ENCODE results near the gene ZFPL1. TPM values are rescaled to one million over a fixed set of nuclear protein-coding genes. Genes with fewer than 3 reads are reported as not detected.
A peak's percentile ranks its signal among the peaks of the same experiment; 100 is the strongest.

Gene ZFPL1
- total RNA-seq, 1 experiment from 2014 or later: 53.8 TPM

- Histone ChIP-seq H3K27me3 (ENCODE audit: control insufficient read depth, insufficient read depth, low read length) (no peaks in the 10 kb centered on the region), H3K4me3 (ENCODE audit: insufficient read depth, low read depth, low read length) (peak within 1 kb of the TSS; percentile 65), H3K36me3 (replicated peaks; ENCODE audit: control insufficient read depth, insufficient read depth, low read length) (no peaks in the 10 kb centered on the region; the same call in none of the 2 replicates)
- peak; percentile 97 for DNase-seq
These were observed 12.2 kb downstream of the ZFPL1 start, which contains the start of gene VPS51 for GRCh38 chr11:65095974-65096806. VPS51 (plus strand) TSS chr11:65096214; CDS start chr11:65096251, 37 bp downstream.

DNA sequence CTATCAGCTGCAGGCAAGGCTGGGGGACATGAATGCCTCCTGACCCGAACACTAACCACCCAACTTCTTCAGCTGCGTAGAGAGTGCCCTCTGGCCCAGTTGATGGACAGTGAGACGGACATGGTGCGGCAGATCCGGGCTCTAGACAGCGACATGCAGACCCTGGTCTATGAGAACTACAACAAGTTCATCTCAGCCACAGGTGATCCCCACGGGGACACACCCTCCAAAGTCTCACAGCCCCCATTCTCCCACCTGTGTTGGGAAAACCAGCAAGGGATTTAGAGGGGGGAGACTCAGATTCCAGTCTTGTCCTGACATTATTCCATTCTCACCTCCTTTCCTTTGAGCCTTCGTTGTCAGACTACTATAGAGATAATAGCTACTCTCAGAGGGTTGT, 12.9 kb downstream of the ZFPL1 start:
- H3K4me3 ChIP-seq (ENCODE audit: insufficient read depth, low read depth, low read length): peak overlapping the region; percentile 65; the same call in 1 of the 2 replicates
- H3K36me3 ChIP-seq (replicated peaks; ENCODE audit: control insufficient read depth, insufficient read depth, low read length): no peaks in the 10 kb centered on the region; the same call in none of the 2 replicates
- H3K27me3 ChIP-seq (ENCODE audit: control insufficient read depth, insufficient read depth, low read length): no peaks in the 10 kb centered on the region
- no peak for DNase-seq

- H3K36me3 ChIP-seq (replicated peaks; ENCODE audit: control insufficient read depth, insufficient read depth, low read length): peaks cover 3% of the 10 kb centered on the region
- H3K4me3 ChIP-seq (ENCODE audit: insufficient read depth, low read depth, low read length): no peak overlapping the region
- no peaks in the 10 kb centered on the region for H3K27me3 ChIP-seq (ENCODE audit: control insufficient read depth, insufficient read depth, low read length)
- DNase-seq: no peak
These were observed 16.8 kb downstream of the ZFPL1 start for GRCh38 chr11:65100674-65101350.

DNA sequence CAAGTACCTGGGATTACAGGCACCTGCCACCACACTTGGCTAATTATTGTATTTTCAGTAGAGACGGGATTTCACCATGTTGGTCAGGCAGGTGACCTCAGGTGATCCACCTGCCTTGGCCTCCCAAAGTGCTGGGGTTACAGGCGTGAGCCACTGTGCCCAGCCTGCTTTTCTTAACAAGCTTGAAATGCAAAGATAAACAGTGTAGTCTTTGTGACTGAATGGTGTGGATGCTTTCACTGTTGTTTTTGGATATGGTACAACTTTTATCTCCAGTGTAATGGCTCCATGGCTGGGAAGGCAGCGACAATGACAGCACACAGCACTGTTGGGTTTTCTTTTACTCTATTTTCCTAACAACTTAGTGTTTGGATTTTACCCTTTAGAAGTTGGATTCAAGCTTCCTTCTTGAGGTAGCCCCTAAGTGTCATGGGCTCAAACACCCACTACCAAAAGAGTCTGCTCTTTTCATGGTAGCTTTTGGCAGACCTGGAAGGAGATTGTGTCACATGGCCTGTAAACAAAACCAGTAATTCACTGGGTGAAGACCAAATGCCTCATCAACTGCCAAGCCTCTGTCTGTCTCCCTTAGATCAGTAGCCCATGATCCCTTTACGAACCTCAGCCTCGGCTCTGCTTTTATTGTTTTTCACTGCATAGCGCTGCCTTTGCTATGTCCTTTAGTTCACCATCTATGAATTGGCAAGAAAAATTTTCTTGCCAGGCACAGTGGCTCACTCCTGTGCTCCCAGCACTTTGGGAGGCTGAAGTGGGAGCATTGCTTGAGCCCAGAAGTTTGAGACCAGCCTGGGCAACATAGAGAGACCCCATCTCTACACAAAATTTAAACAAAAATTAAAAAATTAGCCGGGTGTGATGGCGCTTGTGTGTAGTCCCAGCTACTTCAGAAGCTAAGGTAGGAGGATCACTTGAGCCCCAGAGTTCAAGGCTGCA, 18.4 kb downstream of the ZFPL1 start:
- no peak overlapping the region for H3K4me3 ChIP-seq (ENCODE audit: insufficient read depth, low read depth, low read length)
- no peaks in the 10 kb centered on the region for H3K27me3 ChIP-seq (ENCODE audit: control insufficient read depth, insufficient read depth, low read length)
- peaks cover 3% of the 10 kb centered on the region for H3K36me3 ChIP-seq (replicated peaks; ENCODE audit: control insufficient read depth, insufficient read depth, low read length)
- no peak for DNase-seq

GRCh38 chr11:65103476-65103875, 19.5 kb downstream of the ZFPL1 start:
- no peak for DNase-seq
- H3K4me3 ChIP-seq (ENCODE audit: insufficient read depth, low read depth, low read length): no peak overlapping the region
- H3K36me3 ChIP-seq (replicated peaks; ENCODE audit: control insufficient read depth, insufficient read depth, low read length): peaks cover 3% of the 10 kb centered on the region; the same call in 1 of the 2 replicates
- no peaks in the 10 kb centered on the region for H3K27me3 ChIP-seq (ENCODE audit: control insufficient read depth, insufficient read depth, low read length)

DNA sequence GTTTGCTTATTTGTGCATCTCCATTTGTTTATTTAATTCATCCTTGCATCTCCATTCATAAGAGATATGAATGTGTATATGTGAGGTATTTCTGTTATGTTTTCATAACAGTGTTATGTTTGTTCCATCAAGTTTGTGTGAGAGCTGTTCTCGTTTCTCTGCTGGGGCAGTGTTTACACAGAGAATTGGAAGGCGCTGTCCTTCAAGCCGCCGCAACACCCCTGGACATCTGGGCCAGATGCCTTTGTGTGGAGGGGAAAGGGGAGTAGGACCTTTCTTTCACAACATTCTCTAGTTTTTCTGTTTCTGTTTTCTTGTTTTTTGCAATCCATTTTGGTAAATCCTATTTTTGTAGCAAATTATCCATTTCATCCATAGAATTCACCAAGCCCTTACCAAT, 20.6 kb downstream of the ZFPL1 start:
- DNase-seq: no peak
- no peak overlapping the region for H3K4me3 ChIP-seq (ENCODE audit: insufficient read depth, low read depth, low read length)
- no peaks in the 10 kb centered on the region for H3K27me3 ChIP-seq (ENCODE audit: control insufficient read depth, insufficient read depth, low read length)
- peaks cover 3% of the 10 kb centered on the region for H3K36me3 ChIP-seq (replicated peaks; ENCODE audit: control insufficient read depth, insufficient read depth, low read length)

GRCh38 chr11:65107078-65107477, 23.1 kb downstream of the ZFPL1 start:
- H3K4me3 ChIP-seq (ENCODE audit: insufficient read depth, low read depth, low read length): no peak overlapping the region
- no peak for DNase-seq
- no peaks in the 10 kb centered on the region for H3K27me3 ChIP-seq (ENCODE audit: control insufficient read depth, insufficient read depth, low read length)
- H3K36me3 ChIP-seq (replicated peaks; ENCODE audit: control insufficient read depth, insufficient read depth, low read length): peaks cover 3% of the 10 kb centered on the region

- Histone ChIP-seq H3K27me3 (ENCODE audit: control insufficient read depth, insufficient read depth, low read length) (no peaks in the 10 kb centered on the region), H3K36me3 (replicated peaks; ENCODE audit: control insufficient read depth, insufficient read depth, low read length) (no peaks in the 10 kb centered on the region; the same call in none of the 2 replicates), H3K4me3 (ENCODE audit: insufficient read depth, low read depth, low read length) (no peak overlapping the region)
- peak; percentile 55 for DNase-seq
These were observed 23.9 kb downstream of the ZFPL1 start for GRCh38 chr11:65107751-65108468.

- Histone ChIP-seq H3K4me3 (ENCODE audit: insufficient read depth, low read depth, low read length) (no peak overlapping the region), H3K27me3 (ENCODE audit: control insufficient read depth, insufficient read depth, low read length) (no peaks in the 10 kb centered on the region), H3K36me3 (replicated peaks; ENCODE audit: control insufficient read depth, insufficient read depth, low read length) (no peaks in the 10 kb centered on the region; the same call in none of the 2 replicates)
- DNase-seq: no peak
These were observed 24.6 kb downstream of the ZFPL1 start for GRCh38 chr11:65108469-65109123.

GRCh38 chr11:65109231-65110198, 25.5 kb downstream of the ZFPL1 start:
- Histone ChIP-seq H3K36me3 (replicated peaks; ENCODE audit: control insufficient read depth, insufficient read depth, low read length) (no peaks in the 10 kb centered on the region; the same call in none of the 2 replicates), H3K27me3 (ENCODE audit: control insufficient read depth, insufficient read depth, low read length) (no peaks in the 10 kb centered on the region), H3K4me3 (ENCODE audit: insufficient read depth, low read depth, low read length) (no peak overlapping the region)
- peak; percentile 51 for DNase-seq

GRCh38 chr11:65110354-65110861, 26.4 kb downstream of the ZFPL1 start:
- DNase-seq: peak; percentile 97
- Histone ChIP-seq H3K4me3 (ENCODE audit: insufficient read depth, low read depth, low read length) (no peak overlapping the region), H3K36me3 (replicated peaks; ENCODE audit: control insufficient read depth, insufficient read depth, low read length) (no peaks in the 10 kb centered on the region; the same call in none of the 2 replicates), H3K27me3 (ENCODE audit: control insufficient read depth, insufficient read depth, low read length) (no peaks in the 10 kb centered on the region)

GRCh38 chr11:65111159-65111743, 27.2 kb downstream of the ZFPL1 start:
- no peak overlapping the region for H3K4me3 ChIP-seq (ENCODE audit: insufficient read depth, low read depth, low read length)
- H3K27me3 ChIP-seq (ENCODE audit: control insufficient read depth, insufficient read depth, low read length): no peaks in the 10 kb centered on the region
- no peak for DNase-seq
- peaks cover 3% of the 10 kb centered on the region for H3K36me3 ChIP-seq (replicated peaks; ENCODE audit: control insufficient read depth, insufficient read depth, low read length)
